Stomach (tissue), 9 donors: ENCODE measurements around the gene SLC7A11. TPM values are rescaled to one million over a fixed set of nuclear protein-coding genes. Genes with fewer than 3 reads are reported as not detected.

ENCODE experiments used
- DNase-seq, 2 donors: peaks; one replicate each; pipeline versions ENCODE4 v3.0.0 to v3.0.0-alpha.2; 2013 to 2019
- H3K27ac ChIP-seq, 5 donors: fragments of 200-600 bp in 4 of 5; sonication (generic) in 4 of 5; one replicate each; pipeline ENCODE4 v1.5.1; 2013 to 2019; ENCODE audit warnings: mild to moderate bottlenecking in 1 of 5, moderate library complexity in 1 of 5
- H3K27me3 ChIP-seq, 3 donors: fragments of 200-600 bp; sonication (generic); one replicate each; pipeline ENCODE4 v1.5.1; 2017 to 2019; ENCODE audit warnings: mixed run types in 1 of 3
- H3K36me3 ChIP-seq, 4 donors: fragments of 200-600 bp; sonication (generic); 1 replicate in 3 of 4; 2 replicates in 1 of 4; pipeline ENCODE4 v1.5.1; 2016 to 2019
- H3K4me1 ChIP-seq, 4 donors: fragments of 200-600 bp; sonication (generic); one replicate each; pipeline ENCODE4 v1.5.1; 2016 to 2019
- H3K4me3 ChIP-seq, 4 donors: fragments of 200-600 bp; sonication (generic) in 3 of 4; one replicate each; pipeline ENCODE4 v1.5.1; 2016 to 2019; ENCODE audit warnings: mild to moderate bottlenecking in 1 of 4
- H3K9me3 ChIP-seq, 4 donors: fragments of 200-600 bp; sonication (generic); one replicate each; pipeline ENCODE4 v1.5.1; 2016 to 2019
- EP300 ChIP-seq: sonication (generic); formaldehyde crosslinking; IDR thresholded peaks from one replicate; pipeline ENCODE4 v1.6.1; 2017; ENCODE audit warnings: antibody characterized with exemption
- POLR2A ChIP-seq, 4 donors: fragments of 450-650 bp; IDR thresholded peaks; one replicate each; pipeline ENCODE4 v1.6.1; 2016; ENCODE audit warnings: antibody characterized with exemption in 4 of 4, control low read depth in 2 of 4, mild to moderate bottlenecking in 1 of 4, moderate library complexity in 1 of 4
- POLR2AphosphoS5 ChIP-seq, 3 donors: sonication (generic); formaldehyde crosslinking; IDR thresholded peaks; one replicate each; pipeline ENCODE4 v1.6.1; 2016; ENCODE audit warnings: antibody characterized with exemption in 3 of 3
- WGBS, 5 donors: extraction: QIAGEN DNeasy Blood & Tissue Kit in 3 of 5; methylation state at CpG; one replicate each; pipeline versions ENCODE4 v1.1.5 to v1.1.7; 2013 to 2018; 5-methylcytosine and 5-hydroxymethylcytosine counted together
- intact Hi-C: fragments of 100-400 bp; cut with DNase I; formaldehyde crosslinking; loops from one replicate; pipeline ENCODE4 v1.15.1; 2023; ENCODE audit warnings: low total_unique reads
- polyA plus RNA-seq, 3 donors: library from polyadenylated mRNA; stranded (reverse); fragments of 200-250 nt; gene quantifications; one replicate each; pipeline ENCODE4 v1.2.3, GENCODE V29; 2013
- total RNA-seq, 5 donors: library from RNA; depleted of rRNA; stranded (reverse); fragments of >200 nt; gene quantifications; one replicate each; pipeline versions ENCODE4 v1.1.0 to v1.2.3, GENCODE V29; 2014 to 2016
- TF ChIP-seq, protein P1 (sequence below), 7 experiments: fragments of 450-650 bp in 4 of 7; fragments of 200-600 bp in 3 of 7; sonication (generic) in 3 of 7; IDR thresholded peaks; one replicate each; pipeline ENCODE4 v1.5.1; 2016 to 2019; ENCODE audit warnings: antibody characterized with exemption in 7 of 7, control low read depth in 2 of 7, mild to moderate bottlenecking in 1 of 7
- donor health status: healthy with polysubstance abuse.
- donor health status: Bipolar disorder and iron deficiency.
- donor health status: healthy.

SLC7A11 gene
- total and polyA plus RNA-seq, 8 donors: 0.50 to 15.8 (median 2.3) TPM; not detected in 1

DNA sequence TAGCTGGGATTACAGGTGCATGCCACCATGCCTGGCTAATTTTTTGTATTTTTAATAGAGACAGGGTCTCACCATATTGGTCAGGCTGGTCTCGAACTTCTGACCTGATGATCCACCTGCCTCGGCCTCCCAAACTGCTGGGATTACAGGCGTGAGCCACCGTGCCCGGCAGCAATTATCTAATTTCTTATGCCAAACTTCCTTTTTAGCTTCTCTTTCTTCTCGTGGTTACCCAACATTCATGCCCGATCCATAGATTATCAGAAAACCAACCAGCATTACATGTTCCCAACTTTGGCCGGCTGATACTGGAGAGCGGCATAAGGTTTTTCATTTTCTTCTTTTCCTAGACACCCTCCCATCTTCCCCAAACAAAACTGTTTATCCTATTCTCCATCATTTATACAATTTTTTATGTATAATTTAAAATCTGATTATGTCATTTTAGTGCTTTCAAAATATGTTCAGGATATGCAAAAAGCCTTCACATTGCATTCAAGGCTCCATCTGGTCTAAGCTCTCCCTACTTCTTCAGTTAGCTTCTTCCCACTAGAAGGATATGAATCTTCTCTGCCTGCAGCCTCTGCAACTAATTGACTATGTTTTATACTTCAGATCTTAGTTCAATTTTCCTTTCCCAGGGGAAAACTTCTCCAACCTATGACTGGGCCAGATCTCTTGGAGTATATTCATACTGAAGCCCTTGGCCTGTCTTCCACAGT, 8.7 kb downstream of the SLC7A11 start:
- Histone ChIP-seq H3K36me3 (no peaks in the 10 kb centered on the region), H3K9me3 (no peaks in the 10 kb centered on the region), H3K4me1 (peaks cover 0 to 15% (median 3%) of the 10 kb centered on the region in 4 donors), H3K27me3 (no peaks in the 10 kb centered on the region), H3K4me3 (no peak overlapping the region), H3K27ac (no peak overlapping the region)
- TF ChIP-seq POLR2AphosphoS5 (IDR thresholded peaks at IDR 0.05) (no peak), EP300 (no peak), POLR2A (IDR thresholded peaks at IDR 0.05) (no peak)
- TF ChIP-seq, protein P1, sequence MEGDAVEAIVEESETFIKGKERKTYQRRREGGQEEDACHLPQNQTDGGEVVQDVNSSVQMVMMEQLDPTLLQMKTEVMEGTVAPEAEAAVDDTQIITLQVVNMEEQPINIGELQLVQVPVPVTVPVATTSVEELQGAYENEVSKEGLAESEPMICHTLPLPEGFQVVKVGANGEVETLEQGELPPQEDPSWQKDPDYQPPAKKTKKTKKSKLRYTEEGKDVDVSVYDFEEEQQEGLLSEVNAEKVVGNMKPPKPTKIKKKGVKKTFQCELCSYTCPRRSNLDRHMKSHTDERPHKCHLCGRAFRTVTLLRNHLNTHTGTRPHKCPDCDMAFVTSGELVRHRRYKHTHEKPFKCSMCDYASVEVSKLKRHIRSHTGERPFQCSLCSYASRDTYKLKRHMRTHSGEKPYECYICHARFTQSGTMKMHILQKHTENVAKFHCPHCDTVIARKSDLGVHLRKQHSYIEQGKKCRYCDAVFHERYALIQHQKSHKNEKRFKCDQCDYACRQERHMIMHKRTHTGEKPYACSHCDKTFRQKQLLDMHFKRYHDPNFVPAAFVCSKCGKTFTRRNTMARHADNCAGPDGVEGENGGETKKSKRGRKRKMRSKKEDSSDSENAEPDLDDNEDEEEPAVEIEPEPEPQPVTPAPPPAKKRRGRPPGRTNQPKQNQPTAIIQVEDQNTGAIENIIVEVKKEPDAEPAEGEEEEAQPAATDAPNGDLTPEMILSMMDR (IDR thresholded peaks at IDR 0.05): no peak
- no peak for DNase-seq
- intact Hi-C loops: no loop called here
- 92 to 96% (median 96%) methylated on average over 9 of the region's 9 CpGs for WGBS, 5 donors

DNA sequence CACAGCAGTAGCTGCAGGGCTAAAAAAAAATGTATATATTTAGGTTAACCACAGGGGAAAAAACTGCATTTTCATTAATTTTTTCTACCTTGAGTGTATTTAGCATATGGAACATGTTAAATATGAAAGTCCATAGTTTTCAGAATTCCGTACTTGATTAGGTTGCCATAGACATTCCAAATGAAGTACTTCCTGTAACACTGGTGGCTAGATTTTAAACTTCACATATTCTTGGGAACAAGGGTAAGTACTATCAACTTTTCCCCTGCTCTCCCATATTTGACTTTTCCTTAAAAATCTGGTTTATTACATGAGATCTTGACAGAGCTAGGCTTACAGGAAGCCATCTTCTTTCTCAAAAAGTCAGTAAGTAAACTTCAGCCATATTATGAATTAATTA, 9.8 kb downstream of the SLC7A11 start:
- H3K27ac ChIP-seq: no peak overlapping the region
- H3K4me3 ChIP-seq: no peak overlapping the region
- H3K9me3 ChIP-seq: no peaks in the 10 kb centered on the region
- no peak for TF ChIP-seq POLR2A (IDR thresholded peaks at IDR 0.05)
- no peak for TF ChIP-seq EP300
- no peak for TF ChIP-seq POLR2AphosphoS5 (IDR thresholded peaks at IDR 0.05)
- TF ChIP-seq, protein P1 (IDR thresholded peaks at IDR 0.05): no peak
- WGBS, 5 donors: 96 to 97% (median 97%) methylated on average over 1 of the region's 1 CpG
- intact Hi-C loops: no loop called here
- no peaks in the 10 kb centered on the region for H3K36me3 ChIP-seq
- DNase-seq: no peak
- H3K27me3 ChIP-seq: no peaks in the 10 kb centered on the region
- peaks cover 0 to 15% (median 3%) of the 10 kb centered on the region in 4 donors for H3K4me1 ChIP-seq

DNA sequence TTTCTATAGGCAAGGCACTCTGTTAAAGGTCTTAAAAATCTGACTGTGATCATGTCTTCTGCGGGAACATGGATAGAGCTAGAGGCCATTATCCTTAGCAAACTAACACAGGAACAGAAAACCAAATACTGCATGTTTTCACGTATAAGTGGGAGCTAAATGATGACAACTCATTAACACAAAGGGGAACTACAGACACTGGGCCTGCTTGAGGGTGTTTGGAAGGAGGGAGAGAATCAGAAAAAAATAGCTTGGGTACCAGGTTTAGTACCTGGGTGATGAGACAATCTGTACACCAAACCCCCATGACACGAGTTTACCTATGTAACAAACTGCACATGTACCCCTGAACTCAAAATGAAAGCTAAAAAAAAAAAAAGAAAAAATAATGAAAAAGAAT, 12.1 kb downstream of the SLC7A11 start:
- Histone ChIP-seq H3K27ac (no peak overlapping the region), H3K4me3 (no peak overlapping the region), H3K9me3 (no peaks in the 10 kb centered on the region), H3K27me3 (no peaks in the 10 kb centered on the region), H3K4me1 (peaks cover 0 to 5% (median 0%) of the 10 kb centered on the region in 4 donors), H3K36me3 (no peaks in the 10 kb centered on the region)
- WGBS, 5 donors: 75 to 94% (median 92%) methylated on average over 3 of the region's 3 CpGs
- intact Hi-C loops: no loop called here
- TF ChIP-seq EP300 (no peak), POLR2A (IDR thresholded peaks at IDR 0.05) (no peak), POLR2AphosphoS5 (IDR thresholded peaks at IDR 0.05) (no peak)
- TF ChIP-seq, protein P1 (IDR thresholded peaks at IDR 0.05): no peak
- no peak for DNase-seq

DNA sequence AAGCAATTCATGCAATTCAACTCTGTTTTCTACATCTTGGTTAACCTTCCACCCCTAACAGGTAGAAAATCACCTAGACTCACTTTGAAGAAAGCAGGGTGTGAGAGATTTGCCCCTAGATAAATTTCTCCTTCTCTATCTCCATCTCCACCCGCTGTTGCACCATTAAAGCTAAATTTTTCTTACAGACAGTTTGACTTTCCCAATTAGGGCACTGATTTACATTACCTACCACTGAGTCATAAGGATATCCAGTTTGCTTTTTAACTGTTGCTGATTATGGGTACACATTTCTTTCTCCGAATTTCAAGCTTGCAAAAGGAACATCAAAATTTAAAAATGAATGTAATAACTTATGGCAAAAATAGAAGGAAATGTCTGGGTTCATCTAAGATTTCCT, 13.0 kb downstream of the SLC7A11 start:
- no peak for DNase-seq
- intact Hi-C loops: no loop called here
- no peaks in the 10 kb centered on the region for H3K36me3 ChIP-seq
- no peaks in the 10 kb centered on the region for H3K9me3 ChIP-seq
- WGBS, 5 donors: 54 to 73% (median 65%) methylated on average over 2 of the region's 2 CpGs
- no peaks in the 10 kb centered on the region for H3K4me1 ChIP-seq
- TF ChIP-seq POLR2A (IDR thresholded peaks at IDR 0.05): no peak
- TF ChIP-seq, protein P1 (IDR thresholded peaks at IDR 0.05): no peak
- no peak for TF ChIP-seq POLR2AphosphoS5 (IDR thresholded peaks at IDR 0.05)
- no peak for TF ChIP-seq EP300
- H3K27me3 ChIP-seq: no peaks in the 10 kb centered on the region
- no peak overlapping the region for H3K4me3 ChIP-seq
- H3K27ac ChIP-seq: no peak overlapping the region
